HG03064 (cell line): ENCODE measurements around the gene PFN2.
"Not testable (repeated sequence)": the region's sequence is repeated elsewhere in the genome, so short reads cannot be mapped to it uniquely, and the experiment has no call there.

Experiments used
- ATAC-seq: cut with Tn5 transposase; IDR thresholded peaks from one replicate; pipeline ENCODE4 v1.9.1; 2021; ENCODE audit warnings: low read depth; ENCODE audit not compliant: unreplicated experiment

Gene PFN2

GRCh38 chr3:149969110-149969939 lies 1.4 kb downstream of the PFN2 start:
- no peak for ATAC-seq

GRCh38 chr3:149968216-149968615 lies 2.5 kb downstream of the PFN2 start:
- no peak for ATAC-seq

- no peak for ATAC-seq
Observed at GRCh38 chr3:149967086-149967685, 3.5 kb downstream of the PFN2 start.

GRCh38 chr3:149965278-149965677 lies 5.4 kb downstream of the PFN2 start:
- ATAC-seq = no peak

- no peak for ATAC-seq
Observed at GRCh38 chr3:149964291-149964690, 6.4 kb downstream of the PFN2 start.

GRCh38 chr3:149963485-149963884 lies 7.2 kb downstream of the PFN2 start:
- ATAC-seq = no peak

- ATAC-seq = no peak
Observed at GRCh38 chr3:149959443-149959842, 11.3 kb downstream of the PFN2 start.

GRCh38 chr3:149958171-149958796 lies 12.4 kb downstream of the PFN2 start:
- ATAC-seq = no peak

GRCh38 chr3:149957361-149958125 lies 13.2 kb downstream of the PFN2 start:
- ATAC-seq = no peak

- no peak for ATAC-seq
Observed at GRCh38 chr3:149955449-149955848, 15.2 kb downstream of the PFN2 start.

GRCh38 chr3:149954812-149955211 lies 15.9 kb downstream of the PFN2 start:
- no peak for ATAC-seq

GRCh38 chr3:149949181-149949580 lies 21.5 kb downstream of the PFN2 start:
- no peak for ATAC-seq

- no peak for ATAC-seq
Observed at GRCh38 chr3:149947231-149947630, 23.5 kb downstream of the PFN2 start.

GRCh38 chr3:149943966-149944365 lies 26.7 kb downstream of the PFN2 start:
- ATAC-seq = not testable (repeated sequence)

- no peak for ATAC-seq
Observed at GRCh38 chr3:149942409-149942808, 28.3 kb downstream of the PFN2 start.

GRCh38 chr3:149941946-149942345 lies 28.7 kb downstream of the PFN2 start:
- no peak for ATAC-seq

GRCh38 chr3:149941186-149941585 lies 29.5 kb downstream of the PFN2 start:
- no peak for ATAC-seq

- not testable (repeated sequence) for ATAC-seq
Observed at GRCh38 chr3:149938392-149939055, 32.2 kb downstream of the PFN2 start.

GRCh38 chr3:149936812-149937230 lies 33.9 kb downstream of the PFN2 start:
- no peak for ATAC-seq

GRCh38 chr3:149934524-149934923 lies 36.2 kb downstream of the PFN2 start:
- no peak for ATAC-seq
